KMS-11 (cell line): Measurements from ENCODE around the gene DUS2.
A peak's percentile ranks its signal among the peaks of the same experiment; 100 is the strongest.

Experiments used
- H2AFZ ChIP-seq: fragments of 200-600 bp; sonication (generic); 2 replicates; pipeline ENCODE4 v1.6.1; 2016; ENCODE audit warnings: antibody characterized with exemption, mixed run types, low read depth
- H3K27ac ChIP-seq: fragments of 200-600 bp; sonication (generic); 2 replicates; pipeline ENCODE4 v1.6.1; 2016; ENCODE audit warnings: mild to moderate bottlenecking, mixed run types
- H3K27me3 ChIP-seq: fragments of 200-600 bp; sonication (generic); 2 replicates; pipeline ENCODE4 v1.6.1; 2017; ENCODE audit warnings: mild to moderate bottlenecking, low read depth, mixed run types, moderate library complexity; ENCODE audit not compliant: insufficient read depth
- H3K36me3 ChIP-seq: fragments of 200-600 bp; sonication (generic); 2 replicates; pipeline ENCODE4 v1.6.1; 2017; ENCODE audit warnings: mild to moderate bottlenecking, mixed run types; ENCODE audit not compliant: insufficient read depth
- H3K4me1 ChIP-seq: fragments of 200-600 bp; sonication (generic); 2 replicates; pipeline ENCODE4 v1.6.1; 2016; ENCODE audit warnings: mild to moderate bottlenecking, low read depth, mixed run types; ENCODE audit not compliant: poor library complexity, severe bottlenecking
- H3K4me2 ChIP-seq: fragments of 200-600 bp; sonication (generic); 2 replicates; pipeline ENCODE4 v1.7.0; 2016; ENCODE audit warnings: mild to moderate bottlenecking, mixed run types
- H3K4me3 ChIP-seq: fragments of 200-600 bp; sonication (generic); IDR thresholded peaks from 2 replicates; pipeline ENCODE4 v1.6.1; 2017; ENCODE audit warnings: low read depth, low read length, mixed read lengths; ENCODE audit not compliant: insufficient read depth
- H3K79me2 ChIP-seq: fragments of 200-600 bp; sonication (generic); 2 replicates; pipeline ENCODE4 v1.6.1; 2016; ENCODE audit warnings: low read depth, mixed run types; ENCODE audit not compliant: insufficient read depth
- H3K9ac ChIP-seq: fragments of 200-600 bp; sonication (generic); 2 replicates; pipeline ENCODE4 v1.6.1; 2016; ENCODE audit warnings: mild to moderate bottlenecking, mixed run types
- H4K20me1 ChIP-seq: fragments of 200-600 bp; sonication (generic); 2 replicates; pipeline ENCODE4 v1.6.1; 2016; ENCODE audit warnings: mild to moderate bottlenecking, mixed run types; ENCODE audit not compliant: insufficient read depth
- CTCF ChIP-seq: fragments of 200-600 bp; sonication (generic); conservative IDR thresholded peaks from 2 replicates; pipeline ENCODE4 v1.6.1; 2017; ENCODE audit warnings: low read depth, mild to moderate bottlenecking, antibody characterized with exemption, low read length, moderate library complexity, mixed read lengths

The DUS2 gene

GRCh38 chr16:68062910-68063393 lies 39.9 kb downstream of the DUS2 start:
- no peak overlapping the region for H3K4me2 ChIP-seq
- no peak overlapping the region for H3K4me3 ChIP-seq
- no peaks in the 10 kb centered on the region for H3K79me2 ChIP-seq
- H3K36me3 ChIP-seq: no peaks in the 10 kb centered on the region
- H3K4me1 ChIP-seq: no peaks in the 10 kb centered on the region
- H3K9ac ChIP-seq: no peak overlapping the region
- H3K27ac ChIP-seq: no peak overlapping the region
- no peak overlapping the region for H2AFZ ChIP-seq
- TF ChIP-seq CTCF: no peak
- no peaks in the 10 kb centered on the region for H3K27me3 ChIP-seq
- no peaks in the 10 kb centered on the region for H4K20me1 ChIP-seq

- Histone ChIP-seq H3K4me1 (no peaks in the 10 kb centered on the region), H3K79me2 (no peaks in the 10 kb centered on the region), H3K4me3 (no peak overlapping the region), H3K27ac (no peak overlapping the region), H3K27me3 (no peaks in the 10 kb centered on the region), H3K36me3 (no peaks in the 10 kb centered on the region), H3K9ac (no peak overlapping the region), H2AFZ (no peak overlapping the region), H4K20me1 (no peaks in the 10 kb centered on the region), H3K4me2 (no peak overlapping the region)
- TF ChIP-seq CTCF: peak; percentile 93
These were observed 41.8 kb downstream of the DUS2 start for GRCh38 chr16:68064791-68065365.

GRCh38 chr16:68065716-68066305 lies 42.7 kb downstream of the DUS2 start:
- H3K4me3 ChIP-seq: no peak overlapping the region
- no peaks in the 10 kb centered on the region for H3K79me2 ChIP-seq
- no peaks in the 10 kb centered on the region for H3K27me3 ChIP-seq
- H3K4me2 ChIP-seq: no peak overlapping the region
- no peaks in the 10 kb centered on the region for H4K20me1 ChIP-seq
- H3K4me1 ChIP-seq: no peaks in the 10 kb centered on the region
- no peak overlapping the region for H3K9ac ChIP-seq
- H3K27ac ChIP-seq: no peak overlapping the region
- TF ChIP-seq CTCF: no peak
- no peak overlapping the region for H2AFZ ChIP-seq
- H3K36me3 ChIP-seq: no peaks in the 10 kb centered on the region

- H3K79me2 ChIP-seq: no peaks in the 10 kb centered on the region
- H3K4me1 ChIP-seq: peaks cover under 1% of the 10 kb centered on the region
- H3K36me3 ChIP-seq: no peaks in the 10 kb centered on the region
- no peak overlapping the region for H3K27ac ChIP-seq
- H3K4me3 ChIP-seq: no peak overlapping the region
- H3K9ac ChIP-seq: no peak overlapping the region
- H3K27me3 ChIP-seq: no peaks in the 10 kb centered on the region
- H3K4me2 ChIP-seq: no peak overlapping the region
- no peaks in the 10 kb centered on the region for H4K20me1 ChIP-seq
- H2AFZ ChIP-seq: no peak overlapping the region
- no peak for TF ChIP-seq CTCF
These were observed 43.7 kb downstream of the DUS2 start for GRCh38 chr16:68066763-68067162.
